Posterior cingulate gyrus (tissue), 11 donors: ENCODE data around the gene ADARB1.
"Not testable (repeated sequence)": the region's sequence is repeated elsewhere in the genome, so short reads cannot be mapped to it uniquely, and the experiment has no call there.

ENCODE experiments used
- DNase-seq, 10 donors: peaks; one replicate each; pipeline versions ENCODE4 v3.0.0 to v3.0.0-alpha.2; 2020 to 2021; ENCODE audit warnings: mixed read lengths in 3 of 10
- intact Hi-C: fragments of 100-400 bp; cut with DNase I; formaldehyde crosslinking; loops from one replicate; pipeline ENCODE4 v1.15.1; 2023

ADARB1 gene, protein sequence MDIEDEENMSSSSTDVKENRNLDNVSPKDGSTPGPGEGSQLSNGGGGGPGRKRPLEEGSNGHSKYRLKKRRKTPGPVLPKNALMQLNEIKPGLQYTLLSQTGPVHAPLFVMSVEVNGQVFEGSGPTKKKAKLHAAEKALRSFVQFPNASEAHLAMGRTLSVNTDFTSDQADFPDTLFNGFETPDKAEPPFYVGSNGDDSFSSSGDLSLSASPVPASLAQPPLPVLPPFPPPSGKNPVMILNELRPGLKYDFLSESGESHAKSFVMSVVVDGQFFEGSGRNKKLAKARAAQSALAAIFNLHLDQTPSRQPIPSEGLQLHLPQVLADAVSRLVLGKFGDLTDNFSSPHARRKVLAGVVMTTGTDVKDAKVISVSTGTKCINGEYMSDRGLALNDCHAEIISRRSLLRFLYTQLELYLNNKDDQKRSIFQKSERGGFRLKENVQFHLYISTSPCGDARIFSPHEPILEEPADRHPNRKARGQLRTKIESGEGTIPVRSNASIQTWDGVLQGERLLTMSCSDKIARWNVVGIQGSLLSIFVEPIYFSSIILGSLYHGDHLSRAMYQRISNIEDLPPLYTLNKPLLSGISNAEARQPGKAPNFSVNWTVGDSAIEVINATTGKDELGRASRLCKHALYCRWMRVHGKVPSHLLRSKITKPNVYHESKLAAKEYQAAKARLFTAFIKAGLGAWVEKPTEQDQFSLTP

DNA sequence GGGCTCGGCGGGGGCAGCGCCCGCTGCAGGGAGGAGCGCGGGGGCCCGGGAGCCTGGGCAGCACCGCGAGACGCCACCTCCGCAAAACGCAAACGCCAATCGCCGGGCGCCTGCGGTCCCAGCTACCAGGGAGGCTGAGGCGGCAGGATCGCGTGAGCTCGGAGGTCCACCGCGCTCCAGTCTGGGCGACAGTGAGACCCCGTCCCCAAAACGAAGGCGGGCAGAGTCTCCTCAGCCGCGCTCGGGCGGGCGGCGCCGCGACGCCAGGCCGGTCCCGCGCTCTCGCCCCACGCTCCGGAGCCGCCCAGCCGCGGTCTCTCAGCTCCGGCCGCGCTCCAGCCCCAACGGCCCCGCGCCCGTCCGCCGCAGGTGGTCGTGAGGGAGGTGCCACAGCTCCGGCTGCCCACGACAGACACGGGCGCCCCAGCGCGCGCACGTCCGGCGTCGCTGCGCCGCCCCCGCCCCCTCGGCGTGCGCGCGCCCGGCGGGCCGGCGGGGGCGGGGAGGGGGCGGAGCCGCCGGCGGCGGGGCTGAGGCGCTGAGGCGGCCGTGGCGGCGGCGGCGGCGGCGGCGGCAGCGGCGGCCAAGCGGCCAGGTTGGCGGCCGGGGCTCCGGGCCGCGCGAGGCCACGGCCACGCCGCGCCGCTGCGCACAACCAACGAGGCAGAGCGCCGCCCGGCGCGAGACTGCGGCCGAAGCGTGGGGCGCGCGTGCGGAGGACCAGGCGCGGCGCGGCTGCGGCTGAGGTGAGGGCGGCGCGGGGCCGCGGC, at the start of gene ADARB1:
Gene ADARB1, plus strand, starts transcription at position 533 of the 770 bp plus-strand sequence. CDS start 97,077 bp downstream, outside the sequence.
- DNase-seq: peak; percentile 37 to 94 (median 65)
- intact Hi-C loops: loop anchor here (10.0 kb wide), 3 partner anchors 61 to 259 kb away; partner anchors contain the start of gene SUMO3

DNA sequence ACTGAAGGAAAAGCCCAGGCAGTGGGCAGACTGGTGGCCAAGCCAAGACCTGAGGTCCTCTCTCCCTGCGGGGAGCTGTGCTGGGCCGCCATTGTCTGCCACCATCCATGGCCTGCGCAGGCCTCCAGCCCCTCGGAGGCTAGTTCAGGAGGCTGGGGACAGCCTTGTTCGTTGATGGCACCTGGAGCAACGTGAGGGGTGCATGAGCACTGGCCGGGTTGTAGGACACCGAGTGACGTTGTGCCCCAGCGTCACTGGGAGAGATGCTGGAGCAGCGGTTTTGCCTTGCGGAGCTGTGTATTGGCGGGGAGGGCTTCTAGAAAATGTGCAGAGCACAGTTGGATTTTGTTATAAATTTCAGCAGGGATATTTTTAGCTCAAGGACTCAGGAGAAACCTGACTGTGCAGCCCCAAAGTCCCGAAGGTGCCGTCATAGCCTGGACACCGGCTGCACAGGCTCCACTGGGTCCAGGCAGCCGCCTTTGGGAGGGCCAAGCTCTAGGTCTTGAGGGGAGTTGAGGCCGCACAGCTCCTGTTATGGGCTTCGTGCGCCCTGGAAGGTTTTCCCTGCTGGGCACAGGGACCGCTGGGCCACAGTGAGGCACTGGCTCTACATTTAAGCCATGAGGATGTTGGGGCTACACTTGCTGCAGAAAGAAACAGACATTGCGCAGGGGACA, 48.2 kb upstream of the ADARB1 start:
- peak in 1 of 10 donors; percentile 65 for DNase-seq
- intact Hi-C loops: no loop called here

DNA sequence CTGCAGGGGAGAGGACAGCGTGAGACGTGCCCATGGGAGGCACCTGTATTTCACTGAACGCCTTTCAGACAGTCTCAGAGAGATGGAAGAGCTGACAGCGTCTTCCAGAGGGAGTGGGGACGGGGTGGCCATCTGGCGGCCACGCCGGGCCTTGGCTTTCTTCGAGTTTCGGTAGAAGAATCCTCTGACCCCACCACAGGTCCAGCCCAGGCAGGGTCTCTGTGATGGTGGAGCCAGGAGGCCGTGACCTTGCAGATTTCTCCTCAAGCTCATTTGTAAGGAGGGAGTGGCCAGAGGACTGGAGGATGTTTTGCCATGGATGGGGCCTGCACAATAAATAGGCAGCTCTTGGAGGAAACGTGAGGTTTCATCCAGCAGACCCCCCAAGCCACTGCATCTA, 47.6 kb upstream of the ADARB1 start:
- intact Hi-C loops: no loop called here
- no peak for DNase-seq

DNA sequence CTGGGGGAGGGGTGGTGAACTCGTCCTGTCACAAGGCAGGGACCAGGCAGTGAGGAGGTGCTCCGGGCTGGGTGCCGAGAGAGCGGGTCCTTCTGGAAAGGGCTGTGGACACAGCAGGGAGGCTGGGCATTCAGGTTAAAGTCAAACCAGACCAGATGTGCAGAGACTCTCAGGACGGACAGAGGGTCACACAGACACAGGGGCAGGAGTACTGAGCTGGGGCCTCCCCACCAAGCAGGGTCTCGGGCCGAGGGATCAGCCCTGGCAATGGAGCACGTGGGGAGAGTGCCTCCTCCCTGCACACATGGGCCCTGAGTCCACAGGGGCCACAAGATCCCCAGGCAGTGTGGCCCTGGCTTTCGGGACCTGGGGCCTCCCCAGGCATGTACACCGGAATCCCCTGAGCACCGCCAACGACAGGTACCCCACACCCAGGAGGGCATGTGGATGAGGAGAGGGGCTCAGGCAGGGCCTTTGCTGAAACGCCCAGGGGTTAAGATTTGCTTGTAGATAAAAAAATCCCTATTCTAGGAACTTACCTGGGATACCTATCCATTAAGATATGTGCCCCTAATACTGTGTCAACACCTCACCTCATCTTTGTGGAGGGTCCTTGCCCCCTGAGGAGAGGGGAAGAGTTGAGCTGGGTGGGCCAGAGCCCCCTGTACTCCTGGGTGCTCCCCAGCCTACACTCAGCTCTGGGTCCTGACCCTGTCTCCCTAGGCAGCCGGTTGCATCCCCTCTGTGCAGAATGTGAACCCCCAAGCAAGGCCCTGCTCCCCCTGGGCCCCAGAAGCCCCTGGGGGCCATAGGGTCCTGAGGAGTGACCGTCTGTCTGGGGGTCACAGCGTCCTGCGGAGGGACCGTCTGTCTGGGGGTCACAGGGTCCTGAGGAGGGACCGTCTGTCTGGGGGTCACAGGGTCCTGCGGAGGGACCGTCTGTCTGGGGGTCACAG, 46.9 kb upstream of the ADARB1 start:
- no peak for DNase-seq
- intact Hi-C loops: no loop called here

DNA sequence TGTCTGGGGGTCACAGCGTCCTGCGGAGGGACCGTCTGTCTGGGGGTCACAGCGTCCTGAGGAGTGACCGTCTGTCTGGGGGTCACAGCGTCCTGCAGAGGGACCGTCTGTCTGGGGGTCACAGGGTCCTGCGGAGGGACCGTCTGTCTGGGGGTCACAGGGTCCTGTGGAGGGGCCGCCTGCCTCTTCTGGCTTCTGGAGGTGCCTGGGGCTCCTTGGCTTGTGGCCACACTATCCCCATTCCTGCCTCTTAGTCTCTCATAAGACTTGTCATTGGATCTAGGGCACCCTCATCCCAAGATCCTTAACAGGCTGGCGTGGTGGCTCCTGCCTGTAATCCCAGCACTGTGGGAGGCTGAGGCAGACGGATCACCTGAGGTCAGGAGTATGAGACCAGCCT, 45.7 kb upstream of the ADARB1 start:
- DNase-seq: peak in 1 of 10 donors; percentile 46
- intact Hi-C loops: not testable (repeated sequence)

DNA sequence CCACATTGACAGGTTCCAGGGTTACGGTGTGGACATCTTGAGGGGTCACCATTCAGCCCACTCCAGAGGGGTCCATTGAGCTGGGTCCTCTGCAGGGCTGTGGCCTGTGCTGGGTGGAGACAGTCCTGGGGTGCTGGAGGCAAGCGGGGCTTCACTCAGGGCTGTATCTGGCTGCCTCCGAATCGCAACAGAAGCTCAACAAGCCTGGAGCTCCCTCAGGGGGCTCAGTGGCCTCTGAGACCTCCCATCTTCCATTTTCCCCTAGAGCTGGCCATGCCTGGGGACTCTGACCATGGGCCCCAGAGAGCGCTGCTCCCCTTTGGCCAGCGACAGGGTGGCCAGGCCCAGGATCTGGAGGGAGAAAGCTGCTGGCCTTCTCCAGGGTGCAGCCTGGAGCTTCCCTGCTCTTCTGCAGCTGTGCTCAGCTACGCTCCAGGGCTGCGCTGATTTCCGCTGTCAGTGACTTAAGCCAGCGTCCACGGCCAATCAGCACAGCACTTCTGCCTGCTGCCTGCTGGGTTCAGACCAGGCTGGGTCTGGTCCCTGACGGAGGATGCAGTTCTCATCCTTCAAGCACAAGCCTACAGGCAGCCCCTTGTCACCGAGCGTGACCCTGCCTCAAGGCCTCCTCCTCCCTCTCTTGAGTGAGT, 45.0 kb upstream of the ADARB1 start:
- peak in 2 of 10 donors; percentile 26 to 86 for DNase-seq
- intact Hi-C loops: no loop called here

DNA sequence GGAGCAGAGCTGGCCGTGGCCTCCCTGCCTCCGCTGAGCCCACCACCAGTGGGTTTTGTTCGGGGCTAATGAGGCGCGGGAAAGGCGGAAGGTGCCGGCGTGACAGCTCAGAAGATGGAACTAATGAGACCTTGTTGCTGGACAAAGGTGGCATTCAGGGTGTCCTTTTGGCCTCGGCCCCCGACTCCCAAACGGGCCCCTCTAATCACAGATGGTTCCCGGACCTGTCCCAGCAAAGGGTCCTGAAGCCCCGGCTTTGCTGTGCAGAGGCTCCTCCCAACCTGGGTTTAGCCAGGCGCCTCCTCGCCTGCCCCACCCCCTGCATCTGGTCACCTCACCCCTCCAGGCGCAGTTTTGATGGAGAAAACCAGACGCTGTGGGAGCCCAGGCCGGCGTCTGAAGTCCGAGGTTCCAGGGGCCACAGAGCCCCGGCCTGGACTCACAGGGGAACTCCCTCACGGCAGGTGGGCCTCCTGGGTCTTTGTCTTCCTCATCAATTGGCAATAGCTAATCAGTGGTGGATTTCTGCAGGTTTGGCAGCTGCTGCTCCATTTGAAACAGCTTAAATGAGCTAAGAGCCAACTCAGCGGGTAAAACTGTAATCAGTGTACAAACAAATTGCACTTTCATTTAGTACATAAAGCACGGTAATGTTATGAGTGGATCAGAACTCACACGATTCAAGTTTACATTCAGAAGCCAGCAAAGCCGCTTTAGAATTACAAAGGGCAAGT, 44.3 kb upstream of the ADARB1 start:
- intact Hi-C loops: no loop called here

DNA sequence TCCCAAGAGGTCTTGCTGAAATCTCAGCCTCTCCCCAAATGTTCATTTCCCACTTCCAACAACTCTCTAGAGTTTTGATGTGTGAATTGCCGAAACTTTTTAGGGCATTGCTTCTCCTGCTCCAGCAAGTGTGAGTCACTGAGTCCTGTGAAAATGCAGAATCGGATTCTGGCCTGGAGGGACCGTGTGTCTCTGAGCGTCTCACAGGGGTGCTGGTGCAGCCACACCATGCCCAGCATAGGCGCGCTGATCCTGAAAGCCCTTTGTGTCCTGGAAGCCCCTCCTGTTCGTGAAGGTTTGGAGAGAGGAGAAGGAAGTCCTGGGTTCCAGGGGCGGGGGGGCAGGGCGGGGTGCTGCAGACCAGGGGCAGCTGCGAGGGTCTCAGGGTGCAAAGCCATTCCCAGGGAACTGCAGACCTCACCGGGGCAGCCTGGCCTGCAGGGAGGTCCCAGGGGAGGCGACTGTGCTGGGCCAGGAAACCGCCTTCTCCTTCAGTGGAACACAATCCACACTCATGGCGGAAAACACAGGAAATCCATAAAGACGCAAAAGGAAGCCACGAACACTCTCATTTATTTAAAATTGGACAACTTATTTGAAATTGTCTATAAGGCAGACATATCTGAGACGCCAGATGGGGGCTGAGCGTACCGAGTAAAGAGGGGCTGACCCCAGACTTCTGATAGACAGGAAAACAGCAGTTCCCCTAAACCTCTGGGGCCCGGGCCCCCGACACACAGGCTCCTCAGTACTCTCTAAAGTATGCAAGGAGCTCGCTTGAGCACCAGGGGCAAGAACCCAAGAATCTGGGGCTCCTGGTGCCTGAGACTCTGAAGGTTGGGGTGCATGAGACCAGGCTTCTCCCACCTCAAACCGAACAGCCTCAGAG, 43.5 kb upstream of the ADARB1 start:
- DNase-seq: peak in 1 of 10 donors; percentile 70
- intact Hi-C loops: no loop called here

More for the DNA sequence above, 44.3 kb upstream of the ADARB1 start:
- DNase-seq: peak in 1 of 10 donors; percentile 53

DNA sequence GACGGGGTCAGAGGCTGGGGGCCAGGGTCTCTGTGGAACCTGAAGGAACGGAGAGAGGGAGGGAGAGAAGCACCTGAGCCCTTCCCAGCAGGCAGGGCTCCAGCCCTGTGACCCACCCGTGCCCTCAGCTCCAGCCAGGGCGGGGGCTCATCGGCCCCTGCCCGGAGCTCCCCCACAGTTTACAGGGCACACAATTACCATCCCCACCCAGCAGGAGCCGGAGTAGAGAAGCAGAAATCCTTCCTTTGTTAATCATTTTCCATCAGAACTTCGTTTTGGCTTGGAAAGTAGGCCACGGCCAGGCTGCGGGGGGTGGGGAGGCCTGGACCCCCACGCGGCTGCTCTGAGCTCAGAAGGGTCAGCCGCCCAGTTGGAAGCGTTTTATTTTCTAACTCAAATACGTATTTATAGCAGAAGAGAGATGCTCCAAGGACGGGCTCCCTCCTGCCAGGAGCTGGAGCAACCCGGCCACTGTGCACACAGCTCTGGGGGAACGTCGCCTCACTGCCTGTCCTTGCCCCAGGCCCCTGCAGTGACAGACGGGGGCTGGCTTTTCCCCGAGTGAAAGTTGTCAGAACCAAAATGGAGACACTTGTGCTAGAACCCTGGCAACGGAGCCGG, 42.7 kb upstream of the ADARB1 start:
- intact Hi-C loops: no loop called here
- peak in 1 of 10 donors; percentile 57 for DNase-seq

DNA sequence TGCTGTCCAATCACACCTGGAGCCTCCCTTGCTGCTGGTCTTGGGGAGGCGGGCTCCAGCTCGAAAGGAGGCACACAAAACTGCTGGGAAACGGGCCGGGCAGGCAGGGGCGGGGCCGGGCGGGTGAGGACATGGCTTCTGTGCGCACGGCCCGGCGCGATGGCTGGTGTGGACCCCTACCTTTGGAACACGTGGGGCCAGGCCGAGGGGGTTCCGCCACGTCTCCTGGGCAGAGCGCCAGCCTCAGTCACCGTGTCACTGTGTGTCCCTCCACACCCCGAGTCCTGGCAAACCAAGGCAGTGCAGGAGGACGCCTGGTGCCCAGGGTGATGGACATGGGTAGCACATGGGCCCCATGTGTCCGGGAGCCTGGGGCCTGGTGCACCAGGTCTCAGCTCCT, 42.0 kb upstream of the ADARB1 start:
- intact Hi-C loops: no loop called here
- peak in 1 of 10 donors; percentile 82 for DNase-seq

DNA sequence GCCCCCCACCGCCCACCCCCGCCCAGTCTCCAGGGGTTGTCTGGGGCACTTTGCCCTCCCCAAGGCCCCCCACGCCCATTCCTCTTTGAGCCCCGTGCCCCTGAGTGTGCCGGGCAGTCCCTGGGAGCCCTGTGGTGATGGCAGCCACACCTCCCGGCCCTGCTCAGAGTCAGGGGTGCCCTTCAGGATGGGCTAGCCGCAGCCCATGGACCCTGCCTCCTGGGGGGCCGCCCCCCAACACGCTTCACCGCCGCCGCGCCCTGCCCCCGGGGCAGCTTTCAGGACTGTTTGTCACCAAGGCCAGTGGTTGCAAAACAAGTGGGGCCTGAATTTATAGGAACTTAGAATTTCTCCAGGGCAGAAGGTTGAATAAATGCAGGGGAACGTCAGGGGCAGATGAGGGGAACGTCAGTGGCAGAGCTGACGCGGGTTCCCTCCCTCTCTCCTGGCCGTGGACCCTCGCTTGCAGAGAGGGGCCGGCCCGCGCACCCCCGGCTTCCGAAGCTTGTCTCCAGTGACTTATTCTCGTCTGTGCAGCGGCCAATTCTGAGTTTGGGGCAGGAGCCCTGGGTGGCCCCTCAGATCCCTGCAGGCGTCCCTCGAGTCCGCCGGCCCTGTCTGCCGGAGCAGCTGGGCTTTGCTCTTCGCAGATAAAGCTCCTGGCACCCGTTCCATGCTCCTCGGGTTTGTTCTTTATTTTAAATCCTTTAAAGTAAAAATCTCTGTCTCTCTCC, 41.2 kb upstream of the ADARB1 start:
- peak in 2 of 10 donors; percentile 64 to 82 for DNase-seq
- intact Hi-C loops: no loop called here

DNA sequence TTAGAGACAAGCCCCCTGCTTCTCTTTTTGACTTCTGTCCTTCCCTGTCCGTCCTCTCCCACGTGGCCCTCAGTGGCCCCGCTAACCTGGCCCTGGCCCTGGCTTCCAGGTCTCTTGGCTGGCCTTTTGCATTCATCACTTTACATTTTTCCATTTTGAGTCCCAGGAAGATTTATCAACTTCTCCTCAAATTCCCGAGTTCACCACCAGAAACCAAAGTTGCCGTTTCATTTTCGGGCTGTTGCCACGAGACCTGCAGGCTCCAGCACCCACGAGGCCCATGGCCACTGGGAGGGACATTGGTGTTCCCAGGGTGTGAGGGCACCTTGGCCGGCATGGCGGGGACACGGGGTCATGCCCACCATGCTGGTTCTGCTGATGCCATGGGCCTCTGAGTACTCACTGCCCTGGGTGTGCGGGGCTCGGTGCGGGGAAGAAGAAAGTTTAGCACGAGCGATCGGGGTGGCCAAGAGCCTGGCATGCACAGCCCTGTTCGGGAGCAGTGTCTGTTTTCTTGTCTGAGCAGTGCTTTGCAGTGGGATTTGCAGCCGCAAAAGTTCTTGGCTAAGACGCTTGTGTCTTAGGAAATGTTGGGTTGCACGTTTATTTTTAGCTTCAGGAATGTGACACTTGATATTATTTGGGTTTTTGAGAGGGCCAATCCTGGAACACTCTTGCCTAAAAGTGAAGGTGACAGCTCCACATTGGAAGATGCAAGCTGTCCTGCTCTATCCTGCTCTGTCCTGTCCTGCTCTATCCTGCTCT, 40.4 kb upstream of the ADARB1 start:
- DNase-seq: peak in 2 of 10 donors; percentile 68 to 73
- intact Hi-C loops: no loop called here

DNA sequence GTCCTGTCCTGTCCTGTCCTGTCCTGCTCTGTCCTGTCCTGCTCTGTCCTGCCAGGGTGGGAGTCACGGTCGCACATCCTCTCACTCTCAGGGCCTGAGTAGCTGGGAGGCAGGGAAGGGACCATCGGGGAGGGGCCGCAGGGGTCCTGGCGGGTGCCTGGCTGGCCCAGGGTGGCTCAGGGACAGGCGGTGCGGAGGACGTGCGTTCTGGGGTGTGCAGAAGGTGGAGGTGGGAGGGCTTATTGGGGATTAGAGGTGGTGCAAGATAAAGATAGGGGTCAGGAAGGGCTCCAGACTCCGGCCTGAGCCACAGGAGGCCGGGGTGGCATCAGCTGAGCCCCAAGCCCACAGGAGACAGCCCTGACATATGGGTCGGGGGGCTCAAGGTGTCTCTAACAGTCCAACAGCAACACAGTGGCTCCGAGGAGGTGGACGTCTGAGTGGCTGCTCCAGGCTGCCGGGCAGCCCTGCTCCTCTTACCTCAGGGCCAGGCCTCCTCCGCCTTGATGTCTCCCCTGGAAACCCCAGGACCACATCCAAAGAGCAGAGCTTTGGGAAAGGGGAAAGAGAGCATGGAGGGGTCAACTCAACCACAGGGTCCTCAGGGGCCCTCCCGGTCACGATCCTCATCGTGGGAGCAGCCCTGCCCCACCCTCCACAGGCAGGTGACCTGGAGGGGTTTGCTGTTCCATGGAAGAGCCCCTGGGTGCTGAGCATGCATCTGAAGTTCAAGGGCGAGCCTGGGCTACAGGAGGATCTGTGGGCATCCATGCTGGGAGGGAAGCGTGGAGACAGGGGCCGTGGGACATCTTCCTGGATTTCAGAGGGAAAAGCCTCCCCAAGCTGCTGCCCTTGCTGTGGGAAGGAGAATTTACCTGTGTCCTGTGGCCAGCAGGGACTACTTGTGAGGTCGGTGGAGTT, 39.6 kb upstream of the ADARB1 start:
- intact Hi-C loops: no loop called here
- peak in 2 of 10 donors; percentile 56 to 72 for DNase-seq

DNA sequence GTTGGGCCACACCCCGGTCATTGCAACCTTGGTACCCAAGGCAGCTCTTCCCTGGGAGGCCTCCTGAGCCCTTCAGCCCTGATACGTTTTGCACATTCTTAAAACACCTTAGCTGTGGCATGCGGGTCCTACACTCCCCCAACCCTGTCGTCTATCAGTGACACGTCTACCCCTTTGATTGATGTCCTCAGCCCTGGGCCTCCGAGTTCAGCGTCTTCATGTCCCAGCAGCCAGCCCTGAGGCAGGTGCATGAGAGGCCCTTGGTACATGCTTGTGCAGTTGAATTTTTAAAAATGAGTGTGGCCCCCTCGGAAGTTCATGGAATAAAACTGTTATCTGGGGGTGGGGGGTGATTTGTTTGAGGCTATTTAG, 38.9 kb upstream of the ADARB1 start:
- intact Hi-C loops: no loop called here
- peak in 1 of 10 donors; percentile 30 for DNase-seq
